NCI-H748 (cell line): ENCODE data around the gene MICAL2.

Experiments
- DNase-seq: peaks from one replicate; lab custom pipeline; 2025; ENCODE audit not compliant: unreplicated experiment; lab: John Stamatoyannopoulos, UW

Gene MICAL2

DNA sequence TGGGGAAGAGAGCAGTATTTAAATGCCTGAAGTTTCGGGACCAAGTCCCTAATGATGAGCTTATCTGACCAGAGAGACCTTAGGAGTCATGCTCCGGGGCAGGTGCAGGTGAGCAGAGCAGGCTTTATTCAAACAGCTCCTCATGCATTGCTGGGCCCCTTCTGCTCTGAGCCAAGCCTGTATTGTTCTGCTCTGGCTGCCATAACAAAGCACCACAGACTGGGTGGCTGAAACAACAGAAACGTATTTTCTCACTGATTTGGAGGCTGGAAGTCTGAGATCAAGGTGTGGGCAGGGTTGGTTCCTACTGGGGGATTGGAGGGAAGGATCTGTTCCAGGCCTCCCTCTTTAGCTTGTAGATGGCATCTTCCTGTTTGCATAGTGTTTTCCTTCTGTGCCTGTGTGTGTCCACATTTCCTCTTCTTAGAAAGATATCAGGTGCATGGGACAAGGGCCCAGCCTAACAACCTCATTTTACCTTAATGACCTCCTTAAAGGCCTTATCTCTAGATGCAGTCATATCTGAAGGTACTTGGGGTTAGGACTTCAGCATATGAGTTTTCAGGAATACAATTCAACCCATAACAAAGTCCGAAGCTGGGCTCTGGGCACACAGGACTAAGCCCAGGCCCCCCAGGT lies 169.9 kb downstream of the MICAL2 start:
- DNase-seq, result peak; percentile 72

- DNase-seq, result no peak
Measured at GRCh38 chr11:12280838-12281565, 170.6 kb downstream of the MICAL2 start.

GRCh38 chr11:12281571-12282478 lies 171.4 kb downstream of the MICAL2 start:
- DNase-seq, result peak; percentile 82

DNA sequence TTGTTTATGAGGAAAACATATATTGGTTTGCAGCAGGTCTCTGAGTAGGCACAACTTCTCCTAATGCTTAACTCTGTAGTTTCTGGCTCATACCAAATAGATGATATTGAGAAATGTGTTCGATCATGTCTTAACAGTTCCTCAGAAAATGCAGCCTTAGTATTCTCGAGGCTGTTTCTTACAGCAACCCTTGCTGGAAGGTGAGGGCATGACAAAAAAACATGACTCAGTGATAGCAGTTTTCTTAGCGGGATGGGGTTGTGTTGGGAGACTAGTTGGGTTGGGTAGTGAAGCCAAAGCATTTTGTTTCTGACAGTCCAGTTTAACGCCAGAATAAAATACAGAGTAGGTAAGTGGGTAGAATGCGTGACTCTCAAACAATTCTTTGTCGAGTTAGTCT lies 172.3 kb downstream of the MICAL2 start:
- DNase-seq, result no peak

- DNase-seq, result no peak
Measured at GRCh38 chr11:12284316-12285050, 174.1 kb downstream of the MICAL2 start.

- no peak for DNase-seq
Measured at GRCh38 chr11:12285106-12285505, 174.7 kb downstream of the MICAL2 start.

DNA sequence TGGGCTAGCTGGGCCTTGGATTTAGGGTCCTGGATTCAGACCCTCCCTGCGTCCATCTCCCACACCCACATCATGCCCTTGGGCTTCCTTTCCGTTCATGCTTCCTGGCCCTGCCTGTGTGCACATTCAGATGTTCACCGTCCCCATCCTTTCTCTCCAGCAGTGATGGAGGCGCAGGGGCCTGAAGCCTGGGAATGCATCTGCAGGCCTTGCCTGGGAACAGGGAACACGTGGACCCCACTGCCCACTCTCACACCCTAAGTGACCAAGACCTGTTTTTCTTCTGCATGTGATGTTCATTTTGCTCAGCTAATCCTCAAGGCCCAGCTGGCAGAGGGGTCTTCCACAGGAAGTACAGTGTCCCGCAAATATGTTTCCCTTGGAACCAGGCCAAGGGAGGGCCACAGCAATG lies 175.4 kb downstream of the MICAL2 start:
- DNase-seq, result no peak

GRCh38 chr11:12286606-12287005 lies 176.2 kb downstream of the MICAL2 start:
- no peak for DNase-seq

DNA sequence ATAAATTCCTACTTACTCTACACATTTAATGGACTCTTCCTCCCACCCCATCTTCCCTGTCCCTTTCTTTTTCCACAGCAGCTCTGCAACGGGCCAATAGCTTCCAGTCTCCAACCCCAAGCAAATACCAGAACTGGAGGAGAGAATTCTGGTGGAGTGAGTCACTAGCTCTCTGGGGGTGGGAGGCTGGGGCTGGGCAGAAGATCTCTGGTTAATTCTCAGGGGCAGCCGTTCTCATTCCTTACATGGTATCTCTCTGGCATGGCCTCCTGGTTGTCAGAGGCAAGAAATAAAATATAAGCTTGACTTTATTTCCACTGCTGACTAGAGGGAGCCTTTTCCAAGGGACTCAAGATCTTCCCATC lies 176.6 kb downstream of the MICAL2 start:
- no peak for DNase-seq

DNA sequence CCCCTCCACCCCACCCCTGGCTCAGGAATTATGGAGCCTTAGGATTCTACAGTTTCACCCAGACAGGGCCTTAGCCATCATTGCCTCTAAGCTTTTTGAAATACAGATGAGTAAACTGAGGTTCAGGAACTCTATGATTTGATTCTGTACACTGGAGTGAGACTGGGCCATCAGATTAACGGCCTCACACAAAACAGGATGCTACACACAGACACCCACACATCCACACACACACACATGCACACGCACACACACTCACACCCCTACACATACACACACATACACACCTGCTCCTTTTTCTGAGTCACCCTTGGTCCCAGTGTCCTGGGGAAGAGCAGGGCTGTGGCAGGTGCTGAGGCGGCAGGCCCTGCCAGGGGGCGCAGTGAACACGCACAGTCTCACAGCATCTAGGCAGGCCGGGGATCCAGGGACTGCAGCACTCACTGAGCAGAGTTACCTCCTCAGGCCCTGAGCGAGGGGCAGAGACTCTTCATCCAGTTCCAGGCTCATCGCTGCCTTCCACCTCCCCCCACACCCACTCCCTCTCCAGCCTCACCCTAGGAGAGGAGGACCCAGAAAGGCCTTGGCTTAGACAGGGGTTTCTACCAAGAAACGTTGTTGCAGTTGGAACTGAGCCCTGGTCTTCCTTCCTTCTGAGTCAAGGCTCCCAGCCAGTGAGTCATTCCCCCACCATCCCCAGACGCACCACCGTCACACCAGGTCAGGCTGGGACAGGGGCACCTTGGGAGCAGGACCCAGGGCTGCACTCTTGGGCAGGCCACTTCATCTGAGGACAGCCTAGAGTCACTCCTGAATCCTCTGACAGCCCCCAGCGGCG lies 177.2 kb downstream of the MICAL2 start:
- peak; percentile 53 for DNase-seq

DNA sequence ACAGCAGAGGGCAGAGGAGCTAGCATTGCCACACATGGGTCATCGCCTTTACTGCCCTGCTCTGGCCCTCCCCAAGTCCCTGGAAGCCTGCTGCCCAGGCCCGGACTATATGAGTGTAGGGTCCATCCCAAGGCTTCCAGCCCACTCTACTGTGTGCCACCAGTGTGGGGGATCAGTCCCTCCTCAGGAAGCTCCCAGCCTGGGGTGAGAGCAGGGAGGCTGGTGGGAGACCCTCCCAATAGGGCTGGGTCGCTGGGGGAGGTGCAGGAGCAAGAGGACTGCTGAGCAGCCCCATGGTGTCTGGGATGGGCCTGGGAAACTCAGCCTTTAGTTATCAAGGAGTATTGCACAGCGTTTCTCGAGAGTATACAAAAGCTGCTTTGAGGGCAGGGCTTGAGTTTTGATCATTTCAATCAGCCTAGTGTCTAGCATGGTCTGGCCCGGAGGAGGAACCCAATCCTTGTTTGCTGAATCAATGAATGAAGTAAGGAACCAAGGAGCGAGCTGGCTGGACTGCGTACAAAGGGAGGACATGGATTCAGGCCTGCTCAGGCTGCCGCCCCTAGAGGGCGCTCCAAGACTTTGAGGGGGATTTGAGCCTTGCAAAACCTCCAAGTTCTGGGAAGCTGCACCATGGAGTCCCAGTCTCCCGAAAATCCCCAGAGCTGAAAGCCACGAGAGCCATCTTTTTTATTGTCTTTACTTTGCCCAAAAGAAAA lies 178.0 kb downstream of the MICAL2 start:
- DNase-seq, result peak; percentile 95

DNA sequence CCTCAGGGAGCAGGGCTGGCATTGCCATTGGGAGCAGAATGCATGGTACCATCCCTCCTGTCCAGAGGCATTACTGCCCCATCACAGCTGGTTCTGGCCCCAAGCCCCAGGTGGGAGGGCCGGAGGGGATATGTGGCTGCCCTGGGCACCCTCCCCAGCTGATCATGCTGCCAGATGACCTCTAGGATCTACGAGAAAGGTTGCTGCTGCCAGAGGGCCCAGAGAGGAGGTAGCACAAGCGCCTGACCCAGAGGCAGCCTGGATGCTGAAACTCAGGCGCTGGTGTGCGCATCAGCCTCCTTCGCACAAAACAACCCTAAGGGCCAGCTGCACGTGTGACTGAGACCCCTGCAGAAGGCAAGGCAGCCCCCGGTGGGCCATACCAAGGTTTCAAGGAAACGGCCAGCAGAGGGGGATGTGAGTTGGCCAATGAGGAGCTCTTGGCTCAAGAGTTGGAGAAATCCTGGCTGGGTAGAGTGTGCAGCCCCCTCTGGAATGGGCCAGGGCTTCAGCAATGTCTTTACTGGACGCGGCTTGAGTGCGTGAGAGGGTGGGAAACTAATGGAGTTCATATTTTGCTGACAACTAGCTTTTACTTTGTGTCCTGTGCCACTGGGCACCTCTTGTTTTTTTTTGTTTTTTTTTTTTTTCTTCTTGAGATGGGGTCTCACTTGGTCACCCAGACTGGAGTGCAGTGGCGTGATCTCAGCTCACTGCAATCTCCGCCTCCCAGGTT lies 178.7 kb downstream of the MICAL2 start:
- DNase-seq, result peak; percentile 66

DNA sequence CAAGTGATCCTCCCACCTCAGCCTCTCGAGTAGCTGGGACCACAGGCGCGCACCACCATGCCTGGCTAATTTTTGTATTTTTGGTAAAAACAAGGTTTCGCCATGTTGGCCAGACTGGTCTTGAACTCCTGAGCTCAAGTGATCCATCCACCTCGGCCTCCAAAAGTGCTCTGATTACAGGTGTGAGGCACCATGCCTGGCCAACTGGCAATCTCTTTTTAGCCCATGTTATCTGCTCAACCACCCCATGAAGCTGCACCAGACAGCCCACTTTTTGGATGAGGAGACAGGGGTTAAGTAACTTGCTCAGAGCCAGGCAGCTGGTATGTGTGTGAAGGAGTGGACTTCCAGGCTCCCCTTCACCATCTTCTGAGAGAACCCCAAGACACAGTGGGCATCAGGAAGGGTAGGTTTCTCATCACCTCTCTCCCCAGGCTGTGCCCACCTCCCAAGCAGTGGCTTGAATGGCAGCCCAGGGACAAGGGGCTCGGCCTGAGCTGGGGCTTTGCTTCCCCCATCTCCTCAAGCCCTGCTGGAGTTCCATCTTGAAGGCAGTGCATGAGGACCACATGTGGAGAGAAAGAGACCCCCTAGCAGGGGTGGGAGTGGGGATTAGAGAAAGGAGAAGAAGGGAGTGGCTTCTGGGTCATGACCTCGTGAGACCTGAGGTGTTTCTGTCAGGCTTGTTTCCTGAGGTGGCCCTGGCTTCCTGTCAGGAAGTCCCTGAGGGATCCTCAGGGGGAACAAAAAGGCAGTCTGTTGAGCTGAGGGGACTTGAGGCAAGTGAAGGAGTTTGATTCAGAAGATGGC lies 179.5 kb downstream of the MICAL2 start:
- DNase-seq, result no peak

GRCh38 chr11:12290477-12290922 lies 180.1 kb downstream of the MICAL2 start:
- DNase-seq, result no peak

- DNase-seq, result no peak
Measured at GRCh38 chr11:12291313-12291712, 180.9 kb downstream of the MICAL2 start.

DNA sequence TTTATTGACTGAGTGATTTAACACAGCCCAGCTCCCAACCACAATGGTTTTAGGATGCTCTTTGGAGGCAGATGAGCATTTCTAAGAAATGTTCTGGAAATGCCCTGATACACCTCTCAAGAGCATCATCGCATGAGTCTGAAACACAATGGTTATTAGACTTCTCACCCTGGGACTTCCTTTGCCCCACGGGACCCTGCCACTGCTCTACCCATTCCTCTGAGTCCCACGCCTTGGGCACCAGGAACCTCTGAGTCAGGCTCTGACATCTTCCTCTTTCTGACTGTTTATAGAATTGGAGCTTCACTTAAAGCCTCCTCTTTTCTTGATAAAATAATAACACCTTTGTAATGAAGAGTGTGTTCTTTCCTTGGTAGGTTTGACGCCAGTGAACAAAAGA lies 181.4 kb downstream of the MICAL2 start:
- no peak for DNase-seq

GRCh38 chr11:12292766-12293165 lies 182.4 kb downstream of the MICAL2 start:
- no peak for DNase-seq

DNA sequence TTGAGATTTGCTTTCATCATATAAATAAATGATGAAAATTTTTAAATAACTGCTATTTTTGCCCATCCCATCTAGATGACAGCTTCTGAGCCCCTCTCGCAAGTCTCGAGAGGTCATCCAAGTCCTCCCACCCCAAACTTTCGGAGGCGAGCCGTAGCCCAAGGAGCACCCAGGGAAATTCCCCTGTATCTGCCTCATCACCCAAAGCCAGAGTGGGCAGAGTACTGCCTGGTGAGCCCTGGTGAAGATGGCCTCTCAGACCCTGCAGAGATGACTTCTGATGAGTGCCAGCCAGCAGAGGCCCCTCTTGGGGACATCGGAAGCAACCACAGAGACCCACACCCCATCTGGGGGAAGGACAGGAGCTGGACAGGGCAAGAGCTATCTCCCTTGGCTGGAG lies 183.1 kb downstream of the MICAL2 start:
- no peak for DNase-seq
